Activated effector memory CD4-positive, alpha-beta T cell treated with anti-CD3 and anti-CD28 coated beads, Interleukin-2, amount 50 U/mL, for 16 hours (primary cell): ENCODE measurements around the gene SPECC1.
"Not testable (repeated sequence)": the region's sequence is repeated elsewhere in the genome, so short reads cannot be mapped to it uniquely, and the experiment has no call there.

Experiments
- DNase-seq: peaks from one replicate; pipeline ENCODE4 v3.0.0-alpha.2; 2020

The SPECC1 gene

DNA sequence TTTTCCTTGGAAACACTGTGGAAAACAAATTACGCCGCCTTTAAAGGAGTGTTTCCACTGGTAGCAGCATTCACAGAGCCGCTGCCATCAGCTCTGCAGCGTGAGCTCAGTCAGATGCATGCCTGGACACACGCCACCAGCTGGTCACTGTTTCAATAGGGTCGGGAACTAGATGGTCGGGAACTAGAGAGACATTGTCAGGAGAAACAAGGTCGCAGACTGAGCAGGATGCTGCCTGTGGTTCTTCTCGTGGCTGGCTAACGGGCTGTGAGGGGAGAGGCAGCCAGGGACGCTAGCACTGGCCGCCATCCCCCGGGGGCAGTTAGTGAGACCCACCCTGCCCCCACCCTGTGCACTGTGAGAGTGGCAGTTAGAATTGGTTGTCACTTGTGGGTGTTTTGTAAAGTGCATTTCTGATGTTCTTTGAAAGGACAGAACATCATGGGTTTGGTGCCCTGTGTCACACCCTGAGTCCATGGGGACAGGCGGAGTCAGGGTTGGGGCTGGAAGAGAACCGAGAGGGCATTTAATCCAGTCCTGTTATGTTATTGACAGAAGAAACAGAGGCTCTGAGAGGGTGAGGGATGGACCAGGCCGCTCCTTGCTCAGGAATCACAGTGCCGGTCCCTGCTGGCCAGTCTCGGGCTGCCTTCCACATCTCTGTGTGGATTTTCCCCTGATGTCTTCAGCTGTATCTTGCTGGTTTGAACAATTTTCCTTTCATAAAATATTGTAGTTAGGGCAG lies 86.3 kb downstream of the SPECC1 start:
- DNase-seq, result no peak

DNA sequence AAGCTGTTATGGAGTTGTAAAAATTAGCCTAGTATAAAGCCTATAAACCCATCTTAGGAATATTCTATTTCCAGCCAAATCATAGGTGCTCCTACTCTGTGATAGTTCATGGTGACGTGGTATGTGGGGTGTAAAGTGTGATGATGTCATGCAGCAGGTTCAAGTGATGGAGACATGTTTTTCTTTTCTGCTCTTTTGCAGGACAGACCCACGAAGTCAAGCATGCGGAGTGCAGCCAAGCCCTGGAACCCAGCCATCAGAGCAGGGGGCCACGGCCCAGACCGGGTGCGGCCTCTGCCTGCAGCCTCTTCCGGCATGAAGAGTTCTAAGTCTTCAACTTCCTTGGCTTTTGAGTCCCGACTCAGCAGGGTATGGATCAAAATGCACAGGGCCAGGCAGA lies 87.3 kb downstream of the SPECC1 start:
- DNase-seq, result no peak

DNA sequence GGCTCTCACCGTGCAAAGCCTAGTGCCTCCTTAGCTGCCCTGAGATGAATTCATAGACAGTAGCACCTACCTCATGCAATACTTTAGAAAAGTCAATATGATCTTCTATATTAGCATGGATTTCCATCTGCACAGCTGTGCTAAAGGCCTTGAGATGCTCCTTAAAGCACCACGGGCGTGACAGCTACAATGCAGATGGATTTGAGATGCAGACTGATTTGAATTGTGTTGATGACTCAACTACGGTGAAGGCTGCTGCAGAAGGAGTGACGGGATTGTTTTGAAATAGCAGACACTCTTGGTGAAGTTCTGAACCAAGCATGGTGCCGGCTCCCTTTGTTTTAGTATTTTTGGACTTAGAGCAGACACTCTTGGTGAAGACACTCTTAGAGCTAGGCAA lies 88.2 kb downstream of the SPECC1 start:
- no peak for DNase-seq

DNA sequence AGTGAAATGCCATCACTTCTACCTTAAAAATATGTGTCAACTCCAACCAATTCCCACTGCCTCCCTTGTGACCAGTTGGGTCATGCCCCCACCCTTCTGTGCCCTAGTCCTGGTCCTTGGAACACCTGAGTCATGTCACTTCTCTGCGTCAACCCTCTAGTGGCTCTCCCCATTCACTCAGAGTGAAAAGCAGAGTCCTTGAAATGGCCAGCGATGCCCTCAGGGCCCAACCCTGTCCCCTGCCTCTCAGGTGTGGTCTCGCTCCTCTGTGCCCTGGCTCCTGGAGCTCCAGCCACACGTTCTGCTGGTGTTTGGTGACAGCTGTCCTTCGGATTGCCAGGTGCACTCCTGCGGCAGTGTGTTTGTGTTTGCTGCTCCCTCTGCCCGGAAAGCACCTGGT lies 89.2 kb downstream of the SPECC1 start:
- DNase-seq, result no peak

DNA sequence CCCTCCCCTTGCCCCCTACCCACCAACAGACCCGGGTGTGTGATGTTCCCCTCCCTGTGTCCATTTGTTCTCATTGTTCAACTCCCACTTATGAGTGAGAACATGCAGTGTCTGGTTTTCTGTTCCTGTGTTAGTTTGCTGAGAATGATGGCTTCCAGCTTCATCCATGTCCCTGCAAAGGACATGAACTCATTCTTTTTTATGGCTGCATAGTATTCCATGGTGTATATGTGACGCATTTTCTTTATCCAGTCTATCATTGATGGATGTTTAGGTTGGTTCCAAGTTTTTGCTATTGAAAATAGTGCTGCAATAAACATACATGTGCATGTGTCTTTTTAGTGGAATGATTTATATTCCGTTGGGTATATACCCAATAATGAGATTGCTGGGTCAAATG lies 91.6 kb downstream of the SPECC1 start:
- not testable (repeated sequence) for DNase-seq

DNA sequence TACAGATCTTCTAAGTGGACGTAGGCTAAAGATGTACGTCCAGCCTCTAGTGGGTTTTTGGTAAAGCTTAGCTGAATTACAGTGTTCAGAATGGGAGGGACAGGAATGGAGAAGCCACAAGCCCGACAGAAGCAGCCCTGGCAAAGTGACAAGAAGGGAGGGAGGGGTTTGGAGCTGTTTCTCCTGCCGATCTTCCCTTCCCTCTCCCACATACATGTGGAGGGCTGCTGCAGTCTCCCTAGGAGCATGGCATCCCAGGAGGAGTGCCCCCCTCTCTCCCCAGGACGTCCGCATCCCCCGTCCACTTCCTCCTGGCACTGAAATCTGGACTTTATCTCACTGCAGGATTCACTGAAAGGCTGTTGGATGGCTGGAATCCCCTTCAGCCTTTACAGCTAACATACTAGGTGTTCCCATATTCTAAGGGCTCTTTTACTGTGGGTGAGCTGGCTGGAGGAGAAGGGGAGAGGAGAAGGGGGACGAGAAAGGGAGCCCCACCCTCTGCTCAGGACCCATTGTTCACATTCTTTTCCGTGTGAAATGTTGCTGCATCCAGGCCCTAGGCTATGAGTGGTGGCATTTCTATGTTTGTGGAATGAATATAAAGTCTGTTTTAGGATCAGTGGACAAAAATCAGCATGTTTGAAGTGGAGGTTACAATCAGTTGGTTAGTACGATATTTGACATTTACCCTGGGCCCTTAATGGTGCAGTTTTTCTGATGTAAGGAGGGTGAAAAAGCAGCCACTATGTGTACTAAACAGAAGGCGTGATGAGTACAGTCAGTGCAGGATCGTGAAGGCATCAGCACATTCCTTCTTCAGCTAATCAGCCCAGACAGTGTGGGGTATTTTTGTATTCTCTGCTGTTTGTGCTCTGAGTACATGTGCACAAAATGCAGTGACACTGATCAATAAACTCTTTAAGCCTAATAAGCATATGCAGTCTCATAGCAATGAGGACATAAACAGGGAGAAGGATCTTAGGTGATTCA lies 94.6 kb downstream of the SPECC1 start:
- no peak for DNase-seq

DNA sequence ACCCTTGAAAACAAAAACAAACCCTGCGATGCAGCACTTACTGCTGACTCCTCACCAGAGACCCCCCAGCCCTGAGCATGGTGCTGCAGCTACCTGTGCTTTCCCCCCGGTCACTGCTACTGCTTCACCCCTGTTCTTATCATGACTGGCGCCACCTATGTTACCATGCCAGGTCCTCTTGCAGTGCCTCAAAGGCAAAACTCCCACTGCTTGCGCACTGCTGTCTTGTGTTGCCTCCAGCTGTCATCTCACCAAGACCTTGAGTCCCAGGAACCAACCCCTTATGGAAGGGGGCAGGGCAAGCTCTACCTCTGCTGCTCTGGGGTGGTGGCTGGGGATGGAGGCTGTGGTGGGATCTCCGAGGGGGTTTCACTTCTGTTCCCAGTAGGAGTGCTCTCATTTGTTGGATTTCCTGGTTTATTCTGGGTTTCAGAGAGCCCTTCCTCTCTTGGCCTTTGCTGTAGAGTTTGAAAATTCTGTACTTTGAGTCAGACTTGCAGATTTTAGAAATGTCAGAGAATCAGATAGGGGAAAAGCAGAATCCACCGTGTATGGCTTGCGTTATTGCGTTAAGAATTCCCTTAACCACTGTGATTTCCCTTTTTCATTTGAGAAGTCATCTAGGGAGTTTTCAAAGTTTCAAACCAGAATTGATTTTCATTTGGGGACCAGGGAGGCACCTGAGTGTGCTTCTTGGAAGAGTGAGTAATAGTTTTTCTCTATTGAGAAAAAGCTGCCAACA lies 96.6 kb downstream of the SPECC1 start:
- no peak for DNase-seq

DNA sequence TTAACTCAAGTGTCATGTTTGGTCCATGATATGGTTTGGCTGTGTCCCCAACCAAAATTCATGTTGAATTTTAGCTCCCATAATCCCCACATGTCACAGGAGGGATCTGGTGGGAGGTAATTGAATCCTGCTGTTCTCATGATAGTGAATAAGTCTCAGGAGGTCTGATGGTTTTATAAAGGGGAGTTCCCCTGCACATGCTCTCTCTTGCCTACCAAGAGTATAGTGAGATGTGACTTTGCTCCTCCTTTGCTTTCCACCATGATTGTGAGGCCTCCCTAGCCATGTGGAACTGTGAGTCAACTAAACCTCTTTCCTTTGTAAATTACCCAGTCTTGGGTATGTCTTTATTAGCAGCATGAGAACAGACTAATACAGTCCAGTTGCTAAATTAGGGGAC lies 97.3 kb downstream of the SPECC1 start:
- DNase-seq, result not testable (repeated sequence)

DNA sequence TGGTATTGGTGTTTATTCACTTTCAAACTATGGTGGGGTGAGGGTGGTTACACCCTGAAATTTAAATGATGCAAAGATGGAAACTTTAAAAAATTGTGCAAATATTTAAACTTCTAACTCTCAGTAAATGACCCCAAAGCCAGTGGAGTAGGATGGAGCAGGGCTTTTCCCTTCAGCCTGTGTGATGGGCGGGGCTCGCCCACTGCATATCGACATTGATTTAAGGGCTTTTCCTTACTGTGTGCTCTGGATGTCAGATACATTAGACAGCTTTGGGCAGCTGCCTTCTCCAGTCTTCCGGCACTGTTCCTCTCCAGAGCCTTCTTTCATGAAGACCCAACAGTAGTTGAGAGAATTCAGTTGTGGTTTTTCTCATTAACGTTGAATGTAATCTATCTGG lies 99.9 kb downstream of the SPECC1 start:
- no peak for DNase-seq

DNA sequence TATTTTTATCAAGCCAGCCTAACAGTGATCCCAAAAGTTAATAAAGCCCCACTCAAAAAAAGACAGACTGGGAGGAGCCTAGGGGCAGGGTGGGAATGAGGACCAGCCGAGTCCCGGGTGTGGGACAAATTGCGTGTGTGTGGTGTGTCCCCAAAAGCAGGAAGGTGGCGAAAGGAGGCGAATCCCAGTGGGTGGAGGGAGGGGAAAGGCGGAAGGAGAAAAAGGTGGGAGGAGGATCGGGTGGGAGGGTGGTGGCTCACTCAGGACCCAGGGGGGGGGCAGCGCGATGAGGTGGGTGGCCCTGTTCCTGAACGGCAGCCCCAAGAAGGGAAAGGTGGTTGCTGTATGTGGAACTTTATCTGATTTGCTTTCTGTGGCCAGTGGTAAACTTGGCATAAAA lies 102.4 kb downstream of the SPECC1 start:
- no peak for DNase-seq

DNA sequence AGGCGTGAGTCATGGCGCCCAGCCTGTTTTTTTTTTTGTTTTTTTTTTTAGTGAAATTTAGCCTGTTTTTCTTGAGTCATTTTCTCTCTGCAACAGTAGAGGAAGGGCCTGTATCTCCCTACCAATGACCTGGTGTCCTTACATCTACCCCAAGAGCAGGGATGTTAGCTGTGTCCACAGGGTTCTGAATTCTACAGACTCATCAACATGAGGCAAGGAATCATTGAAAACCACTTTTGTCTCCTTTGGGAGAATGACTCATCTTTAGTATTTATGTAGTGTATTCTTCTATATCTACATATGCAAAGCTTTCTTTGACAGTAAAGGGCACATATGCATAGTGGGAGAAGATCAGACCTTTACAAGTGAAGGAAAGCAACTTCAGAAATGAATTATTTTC lies 105.3 kb downstream of the SPECC1 start:
- no peak for DNase-seq

DNA sequence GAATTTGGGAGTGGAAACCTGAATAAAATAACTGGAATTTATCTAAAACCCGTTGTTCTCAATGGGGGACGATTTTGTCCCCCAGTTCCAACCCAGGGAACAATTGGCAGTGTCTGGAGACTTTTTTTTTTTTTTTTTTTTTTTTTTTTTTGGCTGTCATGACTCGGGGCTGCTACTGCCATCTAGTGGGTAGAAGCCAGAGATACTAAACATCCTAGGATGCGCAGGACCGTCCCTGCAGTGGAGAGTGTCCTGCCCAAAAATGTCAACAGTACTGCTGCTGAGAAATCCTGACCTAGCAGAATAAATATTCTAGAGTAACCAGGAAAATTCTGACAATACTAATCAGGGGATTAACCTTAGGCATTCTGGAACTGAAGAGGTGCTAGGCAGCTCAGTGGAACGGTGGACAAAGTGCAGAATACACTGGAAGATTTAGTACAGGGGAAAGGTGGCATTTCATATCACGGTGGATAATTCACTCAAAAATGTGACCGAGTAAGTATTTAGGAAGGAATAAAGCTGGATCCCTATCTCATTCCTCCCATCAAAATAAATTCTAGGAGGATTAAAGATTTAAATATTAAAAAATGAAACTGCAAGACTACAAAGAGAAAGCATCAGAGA lies 107.6 kb downstream of the SPECC1 start:
- peak; percentile 77 for DNase-seq

DNA sequence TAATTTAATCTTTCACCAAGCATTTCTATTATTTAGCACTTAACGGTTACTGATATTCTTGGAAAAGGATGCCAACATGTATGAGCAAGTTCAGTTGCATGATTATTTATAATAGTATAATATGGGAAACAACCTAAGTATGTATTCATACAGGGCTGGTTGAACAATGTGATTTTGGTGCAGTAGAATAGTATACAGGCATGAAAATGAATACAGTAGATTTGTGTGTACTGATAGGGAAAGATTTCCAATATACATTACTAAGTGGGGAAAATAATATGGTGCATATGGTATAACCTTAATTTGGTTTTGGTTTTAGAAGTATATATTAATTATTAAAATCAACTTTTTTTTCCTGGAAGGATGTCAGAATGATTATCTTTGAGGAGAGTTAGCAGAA lies 109.1 kb downstream of the SPECC1 start:
- DNase-seq, result no peak

DNA sequence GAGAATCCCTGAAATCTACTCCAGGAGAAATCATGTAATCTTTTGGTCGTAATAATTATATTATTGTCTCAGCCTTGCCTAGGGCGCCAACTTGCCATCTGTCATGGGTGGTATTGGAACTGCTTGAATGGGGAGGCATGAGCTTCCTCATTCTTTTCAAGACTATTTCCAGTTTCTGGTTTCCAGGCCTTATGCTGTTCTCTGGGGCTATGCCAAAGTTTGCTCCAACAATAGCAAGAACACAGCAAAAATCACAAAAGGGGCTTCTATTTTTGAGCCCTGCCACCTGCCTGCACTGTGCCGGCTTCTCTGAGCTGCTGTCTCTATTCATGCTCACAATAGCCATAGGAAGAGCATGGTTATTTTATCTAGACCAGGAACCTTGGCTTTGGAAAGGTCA lies 111.7 kb downstream of the SPECC1 start:
- DNase-seq, result no peak

DNA sequence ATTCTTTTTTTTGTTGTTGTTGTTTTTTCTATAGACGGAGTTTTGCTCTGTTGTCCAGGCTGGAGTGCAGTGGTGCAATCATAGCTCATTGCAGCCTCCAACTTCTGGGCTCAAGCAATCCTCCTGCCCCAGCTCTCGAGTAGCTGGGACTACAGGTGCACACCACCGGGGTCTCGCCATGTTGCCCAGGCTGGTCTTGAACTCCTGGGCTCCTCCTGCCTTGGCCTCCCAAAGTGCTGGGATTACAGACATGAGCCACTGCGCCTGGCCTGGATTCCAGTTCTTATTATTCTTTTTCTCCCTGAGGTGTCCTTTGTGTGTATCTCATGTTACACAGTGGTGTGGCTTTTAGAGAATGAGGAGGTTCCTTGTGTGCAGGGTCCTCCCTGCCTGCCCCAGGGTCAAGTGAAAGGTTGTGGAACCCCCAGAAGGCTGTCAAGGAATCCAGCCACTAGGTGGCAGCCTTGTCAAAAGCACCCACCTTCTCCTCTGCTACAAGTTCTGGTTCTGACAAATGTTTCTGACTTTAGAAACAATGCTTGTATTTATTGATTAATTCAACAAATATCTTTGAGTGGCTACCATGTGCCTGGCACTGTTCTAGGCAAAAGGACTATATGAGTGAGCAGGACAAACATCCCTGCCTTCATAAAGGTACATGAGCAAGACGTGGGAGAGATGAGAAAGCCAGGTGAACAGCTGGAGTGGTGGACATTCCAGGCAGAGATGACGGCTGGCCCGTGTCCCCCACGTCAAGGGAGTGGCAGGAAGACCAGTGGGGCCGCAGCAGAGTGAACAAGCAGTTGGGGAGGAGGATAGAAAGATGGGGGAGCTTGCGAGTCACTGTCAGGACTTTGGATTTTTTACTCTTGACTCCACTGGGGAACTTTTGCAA lies 112.4 kb downstream of the SPECC1 start:
- peak; percentile 88 for DNase-seq

DNA sequence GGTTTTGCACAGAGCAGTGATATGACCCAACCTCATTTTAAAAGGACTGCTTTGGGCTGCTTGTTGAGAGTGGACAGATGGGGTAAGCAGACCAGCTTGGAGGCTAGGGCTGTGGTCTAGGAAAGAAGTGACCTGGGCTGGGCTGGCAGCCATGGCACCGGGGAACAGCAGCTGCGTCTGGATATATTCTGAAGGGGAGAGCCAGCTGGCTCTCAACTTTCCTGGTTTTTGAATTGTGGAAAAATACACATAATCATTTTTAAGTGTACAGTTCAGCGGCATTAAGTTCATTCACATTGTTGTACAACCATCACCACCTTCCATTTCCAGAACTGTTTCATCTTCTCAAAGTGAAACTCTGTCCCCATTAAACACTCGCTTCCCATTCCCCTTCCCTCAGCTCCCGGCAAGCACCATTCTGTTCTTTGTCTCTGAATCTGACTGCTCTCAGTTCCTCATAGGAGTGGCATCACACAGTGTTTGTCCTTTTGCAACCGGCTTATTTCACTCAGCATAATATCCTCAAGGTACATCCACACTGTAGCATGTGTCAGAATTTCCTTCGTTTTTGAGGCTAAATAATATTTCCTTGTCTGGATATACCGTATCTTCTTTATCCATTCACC lies 113.2 kb downstream of the SPECC1 start:
- no peak for DNase-seq

DNA sequence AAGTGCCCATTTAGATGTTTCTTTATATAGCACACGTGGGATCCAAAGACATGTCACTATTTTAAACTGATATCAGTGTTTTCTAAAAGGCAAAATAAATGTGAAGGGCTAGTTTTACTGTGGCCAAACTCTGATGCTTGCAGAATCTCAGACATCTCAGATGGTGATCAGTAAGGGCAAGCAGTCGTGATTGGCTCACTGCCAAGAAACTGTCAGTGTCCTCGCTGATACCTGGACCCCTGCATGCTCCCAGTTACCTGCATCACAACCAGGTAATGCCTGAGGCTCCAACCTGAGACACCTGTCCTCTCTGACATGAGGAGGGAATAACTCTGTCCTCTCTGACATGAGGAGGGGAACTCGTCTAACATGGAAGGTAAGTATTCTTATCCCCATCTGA lies 114.0 kb downstream of the SPECC1 start:
- no peak for DNase-seq

DNA sequence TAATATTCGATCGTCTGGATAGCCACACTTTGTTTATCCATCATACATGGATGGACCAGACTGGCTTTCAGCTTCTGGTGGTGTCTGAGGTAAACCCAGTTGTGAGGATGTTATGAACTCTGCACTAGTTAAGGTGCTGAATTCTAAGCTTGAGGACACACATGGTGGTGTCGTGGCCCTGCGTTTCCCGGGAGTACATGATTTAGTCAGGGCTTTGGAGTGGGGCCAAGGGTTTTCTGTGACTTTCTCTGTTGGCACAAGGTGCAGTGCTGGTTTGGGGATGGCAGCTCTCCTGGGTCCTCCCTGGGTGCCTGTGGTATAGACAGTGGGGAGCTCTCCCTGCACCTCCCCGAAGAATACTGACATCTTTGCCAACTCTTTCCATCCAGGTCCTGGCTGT lies 116.6 kb downstream of the SPECC1 start:
- DNase-seq, result no peak

DNA sequence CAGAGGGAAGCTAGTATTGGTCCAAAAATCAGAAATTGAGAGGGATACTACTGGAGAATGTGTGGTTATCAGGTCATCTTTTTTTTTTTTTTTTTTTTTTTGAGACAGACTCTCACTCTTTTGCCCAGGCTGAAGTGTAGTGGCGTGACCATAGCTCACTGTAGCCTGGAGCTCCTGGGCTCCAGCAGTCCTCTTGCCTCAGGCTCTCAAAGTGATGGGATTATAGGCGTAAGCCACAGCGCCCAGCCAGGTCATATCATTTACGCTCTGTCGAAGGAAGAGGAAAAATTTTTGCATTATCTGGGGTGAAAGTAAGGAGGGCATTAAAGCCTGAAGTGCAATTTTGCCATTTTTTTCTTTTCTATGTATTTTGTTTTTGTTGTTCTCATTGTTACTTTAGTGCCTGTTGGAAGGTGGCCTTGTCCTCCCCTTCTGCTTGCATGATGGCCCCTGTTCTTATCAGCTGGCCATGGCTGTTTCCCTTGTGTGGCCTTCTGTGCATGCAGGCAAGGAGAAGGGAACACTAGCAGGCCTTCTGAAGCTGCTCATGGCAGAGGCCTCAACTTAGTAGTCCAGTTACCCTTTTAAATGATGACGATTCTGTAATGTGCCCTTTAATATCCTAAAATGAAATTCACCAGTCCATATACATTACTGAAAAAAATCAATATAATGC lies 118.3 kb downstream of the SPECC1 start:
- no peak for DNase-seq

DNA sequence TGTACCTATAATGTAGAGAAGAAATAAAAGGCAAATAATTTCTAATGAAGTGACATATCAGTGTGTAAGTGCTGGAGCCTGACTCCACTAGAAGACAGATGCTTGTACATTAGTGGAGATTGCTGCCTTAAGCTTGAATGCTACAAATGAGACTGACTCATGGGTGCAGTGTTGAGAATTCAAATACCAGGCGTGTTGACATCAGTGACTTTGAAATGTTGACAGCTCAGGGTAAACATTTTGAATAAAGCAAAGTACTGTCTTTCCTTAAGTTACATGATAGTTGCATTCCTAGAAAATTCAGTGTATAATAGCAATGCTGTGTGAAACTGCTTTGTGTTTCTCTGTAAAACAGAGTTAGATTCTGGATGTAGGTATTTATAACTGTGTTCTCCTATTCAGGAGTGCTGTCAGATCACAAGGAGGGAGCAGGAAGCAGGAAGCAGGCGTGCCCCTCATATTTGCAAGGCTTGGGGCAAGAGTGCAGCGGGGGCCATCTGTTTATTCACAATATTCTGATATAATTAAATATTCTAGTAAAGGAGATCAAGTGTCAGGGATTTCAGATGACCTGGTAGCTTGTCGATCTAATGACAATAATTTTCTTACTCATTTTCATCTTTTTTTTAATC lies 119.0 kb downstream of the SPECC1 start:
- DNase-seq, result no peak
